DND-41 (cell line): ENCODE measurements around the gene ZNF740.

ENCODE experiments used
- ATAC-seq: fragments of 200-7000 bp; cut with Tn5 transposase; 3 replicates; pipeline ENCODE4 v1.9.1; 2021; ENCODE audit warnings: low read depth; ENCODE audit not compliant: insufficient read depth
- DNase-seq: peaks from one replicate; pipeline ENCODE4 v3.0.0-alpha.2; 2020
- H2AFZ ChIP-seq: 2 replicates; pipeline ENCODE4 v1.6.0; 2012; ENCODE audit warnings: low read depth, low read length
- H3K27ac ChIP-seq: 2 replicates; pipeline ENCODE4 v1.5.1; 2012; ENCODE audit warnings: low read length, inconsistent platforms
- H3K27me3 ChIP-seq: fragments of 200-600 bp; sonication (generic); 2 replicates; pipeline ENCODE4 v1.6.0; 2012; ENCODE audit warnings: low read length, mild to moderate bottlenecking, inconsistent platforms; ENCODE audit not compliant: insufficient read depth, poor library complexity
- H3K36me3 ChIP-seq: 2 replicates; pipeline ENCODE4 v1.5.1; 2012; ENCODE audit warnings: low read length, inconsistent platforms; ENCODE audit not compliant: insufficient read depth
- H3K4me1 ChIP-seq: 2 replicates; pipeline ENCODE4 v1.5.1; 2012; ENCODE audit warnings: mild to moderate bottlenecking, low read length; ENCODE audit not compliant: insufficient read depth
- H3K4me2 ChIP-seq: 2 replicates; pipeline ENCODE4 v1.6.0; 2012; ENCODE audit warnings: mild to moderate bottlenecking, moderate library complexity, low read length, inconsistent platforms; ENCODE audit not compliant: insufficient read depth
- H3K4me3 ChIP-seq, 2 experiments: fragments of 200-600 bp in 1 of 2; shearing (Covaris generic) in 1 of 2; 2 replicates each; pipeline ENCODE4 v1.5.1; 2012 to 2016; ENCODE audit warnings: inconsistent platforms in 2 of 2, low read length in 2 of 2, mild to moderate bottlenecking in 2 of 2, low read depth in 1 of 2, moderate library complexity in 1 of 2
- H3K79me2 ChIP-seq: 2 replicates; pipeline ENCODE4 v1.6.0; 2012; ENCODE audit warnings: low read length, inconsistent platforms; ENCODE audit not compliant: insufficient read depth
- H3K9ac ChIP-seq: 2 replicates; pipeline ENCODE4 v1.6.0; 2012; ENCODE audit warnings: low read depth, mild to moderate bottlenecking, inconsistent platforms, low read length, moderate library complexity
- H3K9me3 ChIP-seq: 2 replicates; pipeline ENCODE4 v1.5.1; 2012; ENCODE audit warnings: low read length, moderate library complexity, mild to moderate bottlenecking, inconsistent platforms; ENCODE audit not compliant: insufficient read depth, severe bottlenecking
- H4K20me1 ChIP-seq: 2 replicates; pipeline ENCODE4 v1.6.0; 2012; ENCODE audit warnings: low read length; ENCODE audit not compliant: insufficient read depth
- CTCF ChIP-seq: IDR thresholded peaks from 2 replicates; pipeline ENCODE4 v1.5.1; 2012; ENCODE audit warnings: borderline replicate concordance, low read length, moderate library complexity, mild to moderate bottlenecking; ENCODE audit not compliant: poor library complexity, severe bottlenecking; ENCODE audit errors: extremely low read depth
- EZH2 ChIP-seq: IDR thresholded peaks from 3 replicates; pipeline ENCODE4 v1.6.1; 2012; ENCODE audit warnings: borderline replicate concordance, low read depth, mild to moderate bottlenecking, moderate library complexity, low read length, inconsistent platforms; ENCODE audit not compliant: severe bottlenecking

Gene ZNF740

GRCh38 chr12:53190108-53190729, 9.7 kb downstream of the ZNF740 start:
- H2AFZ ChIP-seq, result no peak overlapping the region
- no peaks in the 10 kb centered on the region for H3K27me3 ChIP-seq
- H3K36me3 ChIP-seq, result peaks cover 52% of the 10 kb centered on the region
- H3K79me2 ChIP-seq, result no peaks in the 10 kb centered on the region
- no peaks in the 10 kb centered on the region for H3K9me3 ChIP-seq
- TF ChIP-seq EZH2 (no peak), CTCF (peak; percentile 63)
- H3K4me1 ChIP-seq, result no peaks in the 10 kb centered on the region
- ATAC-seq, result peak; percentile 70
- no peak overlapping the region for H3K4me2 ChIP-seq
- H3K27ac ChIP-seq, result no peak overlapping the region
- peak; percentile 36 for DNase-seq
- H3K4me3 ChIP-seq, result no peak overlapping the region
- peaks cover 6% of the 10 kb centered on the region; the same call in 1 of the 2 replicates for H4K20me1 ChIP-seq
- no peak overlapping the region for H3K9ac ChIP-seq

GRCh38 chr12:53191096-53191884, 10.8 kb downstream of the ZNF740 start:
- no peaks in the 10 kb centered on the region for H3K9me3 ChIP-seq
- H3K27ac ChIP-seq, result no peak overlapping the region
- no peak overlapping the region for H3K9ac ChIP-seq
- H4K20me1 ChIP-seq, result peaks cover 6% of the 10 kb centered on the region; the same call in 1 of the 2 replicates
- ATAC-seq (no peak), DNase-seq (no peak)
- H3K79me2 ChIP-seq, result no peaks in the 10 kb centered on the region
- H3K36me3 ChIP-seq, result peaks cover 41% of the 10 kb centered on the region
- H3K4me2 ChIP-seq, result no peak overlapping the region
- H3K4me1 ChIP-seq, result no peaks in the 10 kb centered on the region
- no peaks in the 10 kb centered on the region for H3K27me3 ChIP-seq
- no peak overlapping the region for H2AFZ ChIP-seq
- no peak overlapping the region for H3K4me3 ChIP-seq
- TF ChIP-seq CTCF (no peak), EZH2 (no peak)

- H3K4me1 ChIP-seq, result no peaks in the 10 kb centered on the region
- no peak overlapping the region for H3K4me2 ChIP-seq
- H3K79me2 ChIP-seq, result no peaks in the 10 kb centered on the region
- peaks cover 34% of the 10 kb centered on the region for H3K36me3 ChIP-seq
- H3K27me3 ChIP-seq, result no peaks in the 10 kb centered on the region
- DNase-seq (no peak), ATAC-seq (no peak)
- no peaks in the 10 kb centered on the region for H3K9me3 ChIP-seq
- TF ChIP-seq EZH2 (no peak), CTCF (no peak)
- no peak overlapping the region for H2AFZ ChIP-seq
- no peak overlapping the region for H3K27ac ChIP-seq
- no peak overlapping the region for H3K4me3 ChIP-seq
- H4K20me1 ChIP-seq, result peaks cover 6% of the 10 kb centered on the region; the same call in 1 of the 2 replicates
- H3K9ac ChIP-seq, result no peak overlapping the region
These were observed 11.5 kb downstream of the ZNF740 start for GRCh38 chr12:53191885-53192530.
